GM12891 (cell line): ENCODE data around the gene CSTPP1.

Experiments
- DNase-seq: peaks from one replicate; pipeline ENCODE4 v3.0.0; 2011; ENCODE audit warnings: low spot score; ENCODE audit not compliant: insufficient read length
- FAIRE-seq: peaks from 2 replicates; lab custom pipeline; 2011; peaks lifted over from hg19 to GRCh38; lab: Jason Lieb, UNC
- PAX5 ChIP-seq: IDR thresholded peaks from 2 replicates; pipeline ENCODE4 v1.6.1; 2011; ENCODE audit warnings: low read length, moderate library complexity, mild to moderate bottlenecking; ENCODE audit not compliant: insufficient read depth, severe bottlenecking
- POLR2A ChIP-seq: IDR thresholded peaks from 2 replicates; pipeline ENCODE4 v1.6.1; 2011; ENCODE audit warnings: low read depth, low read length, control low read depth
- POLR2AphosphoS5 ChIP-seq: IDR thresholded peaks from 2 replicates; pipeline ENCODE4 v1.6.1; 2011; ENCODE audit warnings: low read depth, low read length, control low read depth
- POU2F2 ChIP-seq: IDR thresholded peaks from 2 replicates; pipeline ENCODE4 v1.6.1; 2011; ENCODE audit warnings: low read depth, mild to moderate bottlenecking, control low read depth, low read length, moderate library complexity
- SPI1 ChIP-seq: IDR thresholded peaks from 2 replicates; pipeline ENCODE4 v1.6.1; 2011; ENCODE audit warnings: low read depth, low read length, control low read depth
- TAF1 ChIP-seq: IDR thresholded peaks from 2 replicates; pipeline ENCODE4 v1.6.1; 2011; ENCODE audit warnings: low read depth, low read length, control low read depth

The CSTPP1 gene

GRCh38 chr11:47208628-47209027, 272.1 kb downstream of the CSTPP1 start:
- no peak for TF ChIP-seq TAF1
- TF ChIP-seq PAX5 = no peak
- no peak for TF ChIP-seq POLR2A
- TF ChIP-seq POLR2AphosphoS5 = no peak
- TF ChIP-seq POU2F2 = no peak
- TF ChIP-seq SPI1 = no peak
- FAIRE-seq (no peak), DNase-seq (no peak)
